ENCODE data around the gene TMPRSS6.
A peak's percentile ranks its signal among the peaks of the same experiment; 100 is the strongest.

TMPRSS6 gene

GRCh38 chr22:37047006-37047405 lies 62.5 kb downstream of the TMPRSS6 start:
- H3K79me2 ChIP-seq (ENCODE audit: insufficient read depth, low read length): no peaks in the 10 kb centered on the region
- H3K9me2 ChIP-seq (ENCODE audit: low read depth, low read length): no peaks in the 10 kb centered on the region
- no peaks in the 10 kb centered on the region for H3K9me3 ChIP-seq (ENCODE audit: low read length)
- no peak overlapping the region for H3K9ac ChIP-seq (ENCODE audit: low read length)
- no peak overlapping the region for H2AFZ ChIP-seq (ENCODE audit: low read length)
- TF ChIP-seq CTCF (IDR thresholded peaks at IDR 0.05; ENCODE audit: low read length) (no peak), EZH2 (IDR thresholded peaks at IDR 0.05; ENCODE audit: borderline replicate concordance, low read length) (no peak)
- H3K27ac ChIP-seq (ENCODE audit: low read depth, low read length, poor library complexity, severe bottlenecking): no peak overlapping the region
- no peaks in the 10 kb centered on the region for H4K20me1 ChIP-seq (ENCODE audit: insufficient read depth, low read length)
- H3F3A ChIP-seq (ENCODE audit: insufficient read depth, low read length): no peaks in the 10 kb centered on the region
- H3K27me3 ChIP-seq (ENCODE audit: insufficient read depth, low read length): peaks cover 4% of the 10 kb centered on the region; the same call in 1 of the 2 replicates
- H3K4me3 ChIP-seq (ENCODE audit: low read depth, low read length, poor library complexity, severe bottlenecking): no peak overlapping the region
- H3K4me2 ChIP-seq (ENCODE audit: low read length): no peak overlapping the region
- H3K36me3 ChIP-seq (ENCODE audit: insufficient read depth, low read length): no peaks in the 10 kb centered on the region
- H3K4me1 ChIP-seq (ENCODE audit: insufficient read depth, low read length, severe bottlenecking): peaks cover 4% of the 10 kb centered on the region

- Histone ChIP-seq H3K79me2 (ENCODE audit: insufficient read depth, low read length) (no peaks in the 10 kb centered on the region), H3F3A (ENCODE audit: insufficient read depth, low read length) (no peaks in the 10 kb centered on the region), H4K20me1 (ENCODE audit: insufficient read depth, low read length) (no peaks in the 10 kb centered on the region), H3K9ac (ENCODE audit: low read length) (no peak overlapping the region), H3K4me2 (ENCODE audit: low read length) (no peak overlapping the region), H3K9me2 (ENCODE audit: low read depth, low read length) (no peaks in the 10 kb centered on the region), H3K4me3 (ENCODE audit: low read depth, low read length, poor library complexity, severe bottlenecking) (no peak overlapping the region), H3K4me1 (ENCODE audit: insufficient read depth, low read length, severe bottlenecking) (no peaks in the 10 kb centered on the region), H3K36me3 (ENCODE audit: insufficient read depth, low read length) (no peaks in the 10 kb centered on the region), H3K27ac (ENCODE audit: low read depth, low read length, poor library complexity, severe bottlenecking) (no peak overlapping the region), H3K27me3 (ENCODE audit: insufficient read depth, low read length) (peaks cover 4% of the 10 kb centered on the region; the same call in 1 of the 2 replicates), H3K9me3 (ENCODE audit: low read length) (no peaks in the 10 kb centered on the region), H2AFZ (ENCODE audit: low read length) (no peak overlapping the region)
- no peak for TF ChIP-seq EZH2 (IDR thresholded peaks at IDR 0.05; ENCODE audit: borderline replicate concordance, low read length)
- TF ChIP-seq CTCF (IDR thresholded peaks at IDR 0.05; ENCODE audit: low read length): no peak
Observed at GRCh38 chr22:37046589-37046988, 62.9 kb downstream of the TMPRSS6 start.

GRCh38 chr22:37045958-37046357 lies 63.6 kb downstream of the TMPRSS6 start:
- Histone ChIP-seq H3F3A (ENCODE audit: insufficient read depth, low read length) (no peaks in the 10 kb centered on the region), H3K9me3 (ENCODE audit: low read length) (no peaks in the 10 kb centered on the region), H3K4me2 (ENCODE audit: low read length) (no peak overlapping the region), H3K79me2 (ENCODE audit: insufficient read depth, low read length) (no peaks in the 10 kb centered on the region), H2AFZ (ENCODE audit: low read length) (no peak overlapping the region), H3K27me3 (ENCODE audit: insufficient read depth, low read length) (peaks cover 4% of the 10 kb centered on the region; the same call in 1 of the 2 replicates), H3K27ac (ENCODE audit: low read depth, low read length, poor library complexity, severe bottlenecking) (no peak overlapping the region), H3K4me1 (ENCODE audit: insufficient read depth, low read length, severe bottlenecking) (no peaks in the 10 kb centered on the region), H3K4me3 (ENCODE audit: low read depth, low read length, poor library complexity, severe bottlenecking) (no peak overlapping the region), H4K20me1 (ENCODE audit: insufficient read depth, low read length) (no peaks in the 10 kb centered on the region), H3K36me3 (ENCODE audit: insufficient read depth, low read length) (no peaks in the 10 kb centered on the region), H3K9me2 (ENCODE audit: low read depth, low read length) (no peaks in the 10 kb centered on the region), H3K9ac (ENCODE audit: low read length) (no peak overlapping the region)
- no peak for TF ChIP-seq EZH2 (IDR thresholded peaks at IDR 0.05; ENCODE audit: borderline replicate concordance, low read length)
- TF ChIP-seq CTCF (IDR thresholded peaks at IDR 0.05; ENCODE audit: low read length): peak; percentile 60
